IMR-90 (cell line): ENCODE results near the gene RIMS1. TPM values are rescaled to one million over a fixed set of nuclear protein-coding genes. Genes with fewer than 3 reads are reported as not detected.
A peak's percentile ranks its signal among the peaks of the same experiment; 100 is the strongest.

Experiments
- ATAC-seq: fragments of 200-7000 bp; cut with Tn5 transposase; 2 replicates; pipeline ENCODE4 v1.9.1; 2020; ENCODE audit warnings: low read depth, mild to moderate bottlenecking, moderate library complexity
- BruUV-seq: library from RNA; stranded (reverse); fragments of 400-500 nt; replicated peaks from 2 replicates; lab custom pipeline; 2021; lab: Mats Ljungman, UMichigan
- CTCF ChIA-PET: fragments of 300-600 bp; formaldehyde crosslinking; extraction: SDS; loops from one replicate; lab custom pipeline; 2021; ENCODE audit warnings: antibody characterized with exemption; lab: Yijun Ruan, JAX
- POLR2A ChIA-PET: fragments of 300-600 bp; sonication (Branson Sonifier 250); formaldehyde crosslinking; loops from one replicate; lab custom pipeline; 2022; ENCODE audit warnings: antibody characterized with exemption; ENCODE audit not compliant: unreplicated experiment; lab: Charles Lee
- DNase-seq: peaks from one replicate; pipeline ENCODE4 v3.0.0; 2013
- H2AFZ ChIP-seq: replicated peaks from 2 replicates; pipeline ENCODE3; 2013; ENCODE audit warnings: low read length, mild to moderate bottlenecking; ENCODE audit not compliant: poor library complexity
- H2AK5ac ChIP-seq: 2 replicates; pipeline ENCODE4 v1.6.1; 2013; ENCODE audit warnings: low read depth, low read length, inconsistent platforms
- H2AK9ac ChIP-seq: replicated peaks from 2 replicates; pipeline ENCODE3; 2013; ENCODE audit warnings: mild to moderate bottlenecking, low read depth, low read length, moderate library complexity; ENCODE audit not compliant: poor library complexity
- H2BK120ac ChIP-seq: 2 replicates; pipeline ENCODE4 v1.6.1; 2013; ENCODE audit warnings: low read depth, low read length, inconsistent platforms
- H2BK15ac ChIP-seq: 3 replicates; pipeline ENCODE4 v1.6.1; 2013; ENCODE audit warnings: low read depth, low read length, inconsistent platforms
- H2BK20ac ChIP-seq: 2 replicates; pipeline ENCODE4 v1.6.1; 2013; ENCODE audit warnings: low read depth, mild to moderate bottlenecking, inconsistent platforms, low read length, moderate library complexity
- H2BK5ac ChIP-seq: 2 replicates; pipeline ENCODE4 v1.6.1; 2013; ENCODE audit warnings: mild to moderate bottlenecking, low read depth, low read length, inconsistent platforms; ENCODE audit not compliant: poor library complexity, severe bottlenecking
- H3K14ac ChIP-seq: replicated peaks from 2 replicates; pipeline ENCODE4 v1.6.1; 2013; ENCODE audit warnings: low read depth, low read length, inconsistent platforms
- H3K18ac ChIP-seq: 2 replicates; pipeline ENCODE4 v1.6.1; 2013; ENCODE audit warnings: low read depth, low read length, control low read depth
- H3K23ac ChIP-seq: 2 replicates; pipeline ENCODE4 v1.6.1; 2013; ENCODE audit warnings: low read depth, low read length, inconsistent platforms
- H3K27ac ChIP-seq: 2 replicates; pipeline ENCODE4 v1.5.1; 2013; ENCODE audit warnings: mild to moderate bottlenecking, control low read depth, low read length; ENCODE audit not compliant: insufficient read depth
- H3K27me3 ChIP-seq: 2 replicates; pipeline ENCODE4 v1.6.1; 2013; ENCODE audit warnings: low read length; ENCODE audit not compliant: control insufficient read depth, insufficient read depth
- H3K36me3 ChIP-seq: 2 replicates; pipeline ENCODE4 v1.6.1; 2013; ENCODE audit warnings: low read length, mixed read lengths; ENCODE audit not compliant: control insufficient read depth, insufficient read depth
- H3K4ac ChIP-seq: 2 replicates; pipeline ENCODE4 v1.6.1; 2013; ENCODE audit warnings: low read depth, low read length, inconsistent platforms
- H3K4me1 ChIP-seq: 2 replicates; pipeline ENCODE4 v1.6.1; 2013; ENCODE audit warnings: low read length, mixed read lengths; ENCODE audit not compliant: control insufficient read depth, insufficient read depth
- H3K4me2 ChIP-seq: 2 replicates; pipeline ENCODE4 v1.6.1; 2013; ENCODE audit warnings: low read depth, mild to moderate bottlenecking, control low read depth, low read length, moderate library complexity
- H3K4me3 ChIP-seq: 2 replicates; pipeline ENCODE4 v1.5.1; 2013; ENCODE audit warnings: low read depth, mild to moderate bottlenecking, control low read depth, low read length, moderate library complexity; ENCODE audit not compliant: insufficient read depth
- H3K56ac ChIP-seq: 2 replicates; pipeline ENCODE4 v1.6.1; 2013; ENCODE audit warnings: low read length, inconsistent platforms; ENCODE audit not compliant: insufficient read depth; ENCODE audit errors: extremely low read depth
- H3K79me1 ChIP-seq, 2 experiments: 2 replicates each; pipeline ENCODE4 v1.6.1; 2013; ENCODE audit warnings: low read length in 2 of 2, inconsistent platforms in 1 of 2, low read depth in 1 of 2
- H3K9ac ChIP-seq: 2 replicates; pipeline ENCODE4 v1.6.1; 2013; ENCODE audit warnings: low read depth, low read length, control low read depth
- H3K9me1 ChIP-seq: 2 replicates; pipeline ENCODE4 v1.6.1; 2013; ENCODE audit warnings: low read length, inconsistent platforms; ENCODE audit not compliant: insufficient read depth
- H3K9me3 ChIP-seq: 2 replicates; pipeline ENCODE4 v1.6.1; 2013; ENCODE audit warnings: low read length; ENCODE audit not compliant: control insufficient read depth, insufficient read depth
- H4K20me1 ChIP-seq: 2 replicates; pipeline ENCODE4 v1.6.1; 2013; ENCODE audit warnings: low read length, inconsistent platforms; ENCODE audit not compliant: insufficient read depth
- H4K5ac ChIP-seq: 2 replicates; pipeline ENCODE4 v1.6.1; 2013; ENCODE audit warnings: mild to moderate bottlenecking, low read depth, low read length, control low read depth
- H4K8ac ChIP-seq, 2 experiments: 2 replicates each; pipeline ENCODE4 v1.6.1; 2013; ENCODE audit warnings: low read depth in 2 of 2, low read length in 2 of 2, control low read depth in 1 of 2, inconsistent platforms in 1 of 2
- H4K91ac ChIP-seq: 2 replicates; pipeline ENCODE4 v1.6.1; 2013; ENCODE audit warnings: low read depth, low read length, inconsistent platforms; ENCODE audit not compliant: insufficient read depth
- CHD1 ChIP-seq: IDR thresholded peaks from 2 replicates; pipeline ENCODE4 v1.6.1; 2012; ENCODE audit warnings: low read depth, low read length, improper control_type of control experiment
- CTCF ChIP-seq: conservative IDR thresholded peaks from 2 replicates; pipeline ENCODE4 v1.5.1; 2012; ENCODE audit warnings: mild to moderate bottlenecking, low read depth, low read length, improper control_type of control experiment
- ELK1 ChIP-seq: fragments of 150-350 bp; IDR thresholded peaks from 2 replicates; pipeline ENCODE4 v1.6.1; 2016; ENCODE audit warnings: low read depth, mild to moderate bottlenecking, low read length, moderate library complexity, borderline replicate concordance
- FOS ChIP-seq: fragments of 150-350 bp; IDR thresholded peaks from 2 replicates; pipeline ENCODE4 v1.6.1; 2016; ENCODE audit warnings: low read depth, low read length
- MXI1 ChIP-seq: IDR thresholded peaks from 2 replicates; pipeline ENCODE4 v1.6.1; 2012; ENCODE audit warnings: low read depth, mild to moderate bottlenecking, low read length, moderate library complexity, borderline replicate concordance
- NFE2L2 ChIP-seq: fragments of 150-350 bp; IDR thresholded peaks from 2 replicates; pipeline ENCODE4 v1.6.1; 2016; ENCODE audit warnings: low read depth, mild to moderate bottlenecking, low read length
- RAD21 ChIP-seq: IDR thresholded peaks from 2 replicates; pipeline ENCODE4 v1.6.1; 2012; ENCODE audit warnings: low read length, improper control_type of control experiment
- RFX5 ChIP-seq: IDR thresholded peaks from 2 replicates; pipeline ENCODE4 v1.8.0; 2012; ENCODE audit warnings: low read depth, mild to moderate bottlenecking, low read length, moderate library complexity
- SMC3 ChIP-seq: fragments of 150-350 bp; IDR thresholded peaks from 2 replicates; pipeline ENCODE4 v1.6.1; 2016; ENCODE audit warnings: low read depth, mild to moderate bottlenecking, antibody characterized with exemption, low read length, moderate library complexity
- USF2 ChIP-seq: fragments of 150-350 bp; IDR thresholded peaks from 2 replicates; pipeline ENCODE4 v1.6.1; 2017; ENCODE audit warnings: mild to moderate bottlenecking, antibody characterized with exemption, low read length, low read depth
- WGBS, 2 experiments: methylation state at CpG; one replicate each; pipeline versions ENCODE4 v1.1.5 to v1.1.7; 2013; ENCODE audit warnings: missing lambda C conversion rate in 2 of 2; ENCODE audit not compliant: insufficient read length in 1 of 2; ENCODE audit errors: extremely low coverage in 2 of 2; 5-methylcytosine and 5-hydroxymethylcytosine counted together
- dilution Hi-C: fragments of 300-500 bp; cut with HindIII; formaldehyde crosslinking; loops from one replicate; pipeline ENCODE4 v1.14.3; 2018; ENCODE audit warnings: low sequenced_read_pairs; ENCODE audit not compliant: unreplicated experiment
- in situ Hi-C: fragments of 300-500 bp; cut with MboI; formaldehyde crosslinking; loops from 3 replicates; pipeline ENCODE4 v1.14.3; 2019; ENCODE audit warnings: low sequenced_read_pairs, inconsistent platforms, mixed read lengths
- intact Hi-C: fragments of 100-400 bp; cut with micrococcal nuclease; formaldehyde crosslinking; loops from 2 replicates; pipeline ENCODE4 v1.10.0; 2022
- polyA plus RNA-seq, 3 experiments: library from polyadenylated mRNA; depleted of rRNA; stranded (reverse); fragments of >200 nt; gene quantifications; 2 replicates each; pipeline ENCODE4 v1.2.3, GENCODE V29; 2012; ENCODE audit warnings: low replicate concordance in 1 of 3
- total RNA-seq: library from RNA; depleted of rRNA; stranded (reverse); fragments of >200 nt; gene quantifications from 2 replicates; pipeline ENCODE4 v1.2.3, GENCODE V29; 2012

RIMS1 gene
- total and polyA plus RNA-seq, 2 of the 4 experiments (the other 2 are of a cell fraction), result 0.44 to 3.8 TPM

GRCh38 chr6:72203983-72204382 lies 317.6 kb downstream of the RIMS1 start:
- H3K79me1 ChIP-seq, result no peaks in the 10 kb centered on the region
- H3K4me3 ChIP-seq, result no peak overlapping the region
- H3K9me3 ChIP-seq, result peaks cover 2% of the 10 kb centered on the region
- no peak for ATAC-seq
- dilution Hi-C loops (no loop called here), in situ Hi-C loops (no loop called here), intact Hi-C loops (no loop called here)
- H4K5ac ChIP-seq, result 0 out of 2 replicates have a peak overlapping the region, but pooled peaks have one; percentile 57
- no peak overlapping the region for H3K27ac ChIP-seq
- no peak overlapping the region for H3K23ac ChIP-seq
- no CpG with 5 or more reads among the region's 2 CpGs for WGBS, 2 experiments
- 0 out of 2 replicates have a peak, but pooled peaks cover 2% of the 10 kb centered on the region for H3K4me1 ChIP-seq
- no TSS peak for BruUV-seq
- H3K4me2 ChIP-seq, result no peak overlapping the region
- POLR2A ChIA-PET, result no interaction called here
- CTCF ChIA-PET, result interaction anchor here (0.6 kb wide), 1 partner anchor 21 kb away, joined by 6 read pairs; no protein-coding TSS in a partner anchor
- H3K36me3 ChIP-seq, result no peaks in the 10 kb centered on the region
- no peak overlapping the region for H3K4ac ChIP-seq
- no peaks in the 10 kb centered on the region; the same call in 1 of the 2 replicates for H3K27me3 ChIP-seq
- H2AFZ ChIP-seq, result no peak overlapping the region
- H4K8ac ChIP-seq, result no peak overlapping the region
- no peak overlapping the region for H2BK5ac ChIP-seq
- H2BK20ac ChIP-seq, result no peak overlapping the region
- H3K9me1 ChIP-seq, result no peaks in the 10 kb centered on the region
- H3K18ac ChIP-seq, result no peak overlapping the region; the same call in 1 of the 2 replicates
- H2AK9ac ChIP-seq, result no peak overlapping the region
- no peak for DNase-seq
- no peak overlapping the region for H2BK15ac ChIP-seq
- no peak overlapping the region for H3K14ac ChIP-seq
- no peaks in the 10 kb centered on the region for H4K20me1 ChIP-seq
- H3K56ac ChIP-seq, result no peak overlapping the region
- no peak overlapping the region for H4K91ac ChIP-seq
- H2AK5ac ChIP-seq, result no peak overlapping the region
- H3K9ac ChIP-seq, result no peak overlapping the region
- TF ChIP-seq CTCF (no peak), ELK1 (no peak), MXI1 (no peak), FOS (no peak), SMC3 (no peak), CHD1 (no peak), RFX5 (no peak), RAD21 (no peak), USF2 (no peak), NFE2L2 (no peak)
- H2BK120ac ChIP-seq, result no peak overlapping the region
